C4-2B (cell line): ENCODE results near the gene CAMK1D.

ENCODE experiments used
- ZFX ChIP-seq: fragments of 450-650 bp; IDR thresholded peaks from 2 replicates; pipeline ENCODE4 v1.6.1; 2017
- TF ChIP-seq, protein P1 (sequence below): fragments of 450-650 bp; conservative IDR thresholded peaks from 2 replicates; pipeline ENCODE4 v1.5.1; 2017; ENCODE audit warnings: mild to moderate bottlenecking

DNA sequence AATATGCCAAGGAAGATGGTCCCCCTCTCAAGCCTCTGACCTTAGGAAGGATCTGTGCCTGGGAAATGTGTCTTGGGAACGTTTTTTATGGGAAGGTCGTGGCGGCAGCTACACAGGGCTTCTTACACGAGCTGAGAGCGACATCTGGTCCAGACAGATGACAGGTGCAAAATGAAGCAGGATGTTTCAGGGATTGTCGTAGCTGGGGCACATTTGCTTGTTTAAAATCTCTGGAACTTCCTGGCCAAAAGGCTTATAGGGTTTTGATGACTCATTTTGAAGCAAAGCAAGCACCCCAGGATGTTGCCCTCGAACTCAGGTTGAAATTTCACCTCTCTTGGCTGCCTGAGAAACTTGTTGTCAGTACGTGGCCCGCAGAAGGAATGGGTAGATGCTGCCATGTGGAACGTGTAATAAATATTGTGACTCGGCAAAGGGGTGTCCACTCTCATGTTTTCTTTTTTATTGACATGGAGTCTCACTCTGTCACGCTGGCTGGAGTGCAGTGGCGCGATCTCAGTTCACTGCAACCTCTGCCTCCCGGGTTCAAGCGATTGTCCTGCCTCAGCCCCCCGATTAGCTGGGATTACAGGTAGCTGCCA is 117.5 kb downstream of the CAMK1D start:
- TF ChIP-seq, protein P1, sequence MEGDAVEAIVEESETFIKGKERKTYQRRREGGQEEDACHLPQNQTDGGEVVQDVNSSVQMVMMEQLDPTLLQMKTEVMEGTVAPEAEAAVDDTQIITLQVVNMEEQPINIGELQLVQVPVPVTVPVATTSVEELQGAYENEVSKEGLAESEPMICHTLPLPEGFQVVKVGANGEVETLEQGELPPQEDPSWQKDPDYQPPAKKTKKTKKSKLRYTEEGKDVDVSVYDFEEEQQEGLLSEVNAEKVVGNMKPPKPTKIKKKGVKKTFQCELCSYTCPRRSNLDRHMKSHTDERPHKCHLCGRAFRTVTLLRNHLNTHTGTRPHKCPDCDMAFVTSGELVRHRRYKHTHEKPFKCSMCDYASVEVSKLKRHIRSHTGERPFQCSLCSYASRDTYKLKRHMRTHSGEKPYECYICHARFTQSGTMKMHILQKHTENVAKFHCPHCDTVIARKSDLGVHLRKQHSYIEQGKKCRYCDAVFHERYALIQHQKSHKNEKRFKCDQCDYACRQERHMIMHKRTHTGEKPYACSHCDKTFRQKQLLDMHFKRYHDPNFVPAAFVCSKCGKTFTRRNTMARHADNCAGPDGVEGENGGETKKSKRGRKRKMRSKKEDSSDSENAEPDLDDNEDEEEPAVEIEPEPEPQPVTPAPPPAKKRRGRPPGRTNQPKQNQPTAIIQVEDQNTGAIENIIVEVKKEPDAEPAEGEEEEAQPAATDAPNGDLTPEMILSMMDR = no peak
- no peak for TF ChIP-seq ZFX
